ENCODE data around the gene ATP9B. TPM values are rescaled to one million over a fixed set of nuclear protein-coding genes. Genes with fewer than 3 reads are reported as not detected.
"Not testable (repeated sequence)": the region's sequence is repeated elsewhere in the genome, so short reads cannot be mapped to it uniquely, and the experiment has no call there.

ATP9B gene
- total RNA-seq, 1 donor from 2014 or later = 28.5 TPM

GRCh38 chr18:79136742-79137141, 67.5 kb downstream of the ATP9B start:
- DNase-seq (ENCODE audit: low spot score) = no peak

DNA sequence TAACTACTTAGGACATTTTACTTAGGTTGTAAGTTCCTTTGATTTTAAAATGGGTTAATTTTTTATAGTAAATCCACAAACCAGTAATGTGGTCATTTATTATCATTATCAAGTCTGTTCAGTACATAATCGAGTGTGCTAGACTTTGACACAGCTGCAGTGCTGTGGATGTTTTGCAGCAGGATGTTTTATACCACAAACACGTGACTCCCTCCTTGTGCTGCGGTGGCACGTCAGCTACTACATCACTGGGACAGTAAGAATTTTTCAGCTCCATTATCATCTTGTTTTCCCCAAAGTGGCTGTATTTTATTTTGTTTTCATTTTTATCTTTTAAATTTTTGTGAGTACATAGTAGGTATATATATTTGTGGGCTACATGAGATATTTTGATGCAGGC, 70.0 kb downstream of the ATP9B start:
- DNase-seq (ENCODE audit: low spot score) = no peak

DNA sequence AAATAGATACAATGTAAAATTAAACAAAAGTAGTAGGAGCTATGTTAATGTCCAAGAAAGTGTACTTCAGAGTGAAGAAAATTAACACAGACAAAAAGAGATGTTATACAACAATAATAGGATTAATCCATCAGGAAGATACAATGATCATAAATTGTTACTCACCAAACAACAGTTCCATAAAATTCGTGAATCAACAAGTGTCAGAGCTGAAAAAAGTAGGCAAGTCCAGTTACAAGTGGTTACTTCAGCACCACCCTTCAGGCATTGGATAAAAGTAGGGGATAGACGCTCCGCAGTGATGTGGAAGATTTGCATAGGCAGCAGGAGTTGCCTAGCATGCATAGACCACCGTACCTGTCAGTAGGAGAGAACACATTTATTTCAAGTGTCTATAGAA, 77.8 kb downstream of the ATP9B start:
- no peak for DNase-seq (ENCODE audit: low spot score)

DNA sequence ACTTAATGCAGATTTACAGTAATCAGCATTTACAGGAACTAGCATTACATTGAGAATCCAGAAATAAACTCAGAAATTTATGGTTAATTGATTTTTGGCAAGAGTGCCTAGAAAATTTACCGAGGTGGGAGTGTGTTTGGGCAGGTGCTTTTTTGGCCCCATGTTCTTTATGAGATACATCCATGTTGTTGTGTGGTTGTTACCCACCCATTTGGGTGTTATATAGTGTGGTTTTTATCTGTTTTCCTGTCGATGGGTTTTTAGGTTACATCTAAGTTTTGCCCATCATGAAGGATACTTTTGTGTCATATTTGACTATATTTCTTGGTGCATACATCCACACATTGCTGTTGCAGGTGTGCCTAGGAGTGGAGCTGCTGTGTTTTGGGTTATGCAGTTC, 82.0 kb downstream of the ATP9B start:
- no peak for DNase-seq (ENCODE audit: low spot score)

DNA sequence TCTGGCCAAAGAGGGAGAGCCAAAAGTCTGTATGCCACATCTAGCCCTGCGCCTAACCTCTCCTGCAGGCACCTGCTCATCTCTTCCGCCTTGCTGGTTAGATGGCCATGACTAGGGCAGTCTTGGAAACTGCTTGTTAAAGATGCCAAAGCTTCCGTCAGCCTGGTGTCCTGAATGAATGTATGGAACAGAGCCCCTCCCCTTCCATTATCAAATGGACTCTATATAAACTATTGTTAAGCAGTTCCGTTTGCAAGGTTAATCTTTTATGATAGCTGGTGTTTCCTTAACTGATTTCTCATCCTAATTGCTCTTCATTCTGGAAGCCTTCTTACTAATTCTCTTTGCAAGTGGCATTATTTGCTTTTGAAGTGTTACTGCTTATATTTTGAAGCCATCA, 87.1 kb downstream of the ATP9B start:
- no peak for DNase-seq (ENCODE audit: low spot score)

GRCh38 chr18:79164706-79165105, 95.5 kb downstream of the ATP9B start:
- DNase-seq (ENCODE audit: low spot score) = no peak

DNA sequence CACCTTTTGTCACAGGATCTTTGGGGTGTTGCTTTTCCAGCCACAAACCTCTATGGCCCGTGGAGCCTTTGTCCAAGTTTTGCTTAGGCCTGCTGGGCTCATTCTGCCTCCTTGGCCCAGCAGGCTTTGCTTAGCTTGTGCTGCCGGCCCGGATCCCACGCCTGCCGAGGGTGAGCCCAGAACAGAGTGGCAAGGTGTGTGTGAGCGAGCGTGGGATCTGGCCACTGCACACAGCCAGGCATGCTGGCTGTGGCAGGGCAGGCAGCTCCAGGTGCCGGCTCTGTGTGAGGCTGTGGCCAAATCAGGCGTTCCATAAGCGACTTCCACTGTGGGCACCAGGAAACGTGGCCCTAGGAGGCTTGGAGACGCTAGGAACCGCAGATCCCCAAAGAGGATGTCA, 97.5 kb downstream of the ATP9B start:
- DNase-seq (ENCODE audit: low spot score) = no peak

DNA sequence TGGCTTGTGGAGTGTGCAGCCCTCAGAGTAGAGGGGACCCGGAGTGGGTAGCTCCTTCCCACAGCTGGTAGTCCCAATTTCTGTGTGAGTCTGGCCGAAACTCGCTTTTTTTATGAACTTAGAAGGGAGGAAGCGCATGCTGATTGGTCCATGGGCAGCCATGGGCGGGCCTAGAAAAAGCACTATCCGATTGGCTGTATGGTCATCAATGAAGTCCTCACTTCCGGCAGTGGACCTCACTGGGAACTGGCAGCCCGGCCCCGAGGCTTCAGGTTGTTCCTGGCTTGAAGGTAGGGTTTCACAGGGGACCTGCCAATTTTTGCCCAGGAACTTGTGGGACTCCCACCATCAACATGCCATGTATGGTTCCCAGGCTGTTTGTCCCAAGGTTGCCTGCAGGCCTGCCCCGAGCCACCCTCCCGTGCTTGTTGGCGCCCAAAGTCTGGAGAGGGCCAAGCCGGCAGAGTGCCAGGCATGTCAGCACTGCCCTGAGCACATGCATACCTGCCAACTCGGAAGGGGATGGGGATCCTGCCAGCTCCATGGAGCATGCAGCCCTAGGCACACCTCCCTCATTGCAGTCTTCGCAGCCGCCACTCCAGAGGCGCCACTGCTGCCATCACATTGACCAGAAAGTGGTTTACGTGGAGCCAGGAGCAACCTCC, 98.5 kb downstream of the ATP9B start:
- DNase-seq (ENCODE audit: low spot score) = no peak

DNA sequence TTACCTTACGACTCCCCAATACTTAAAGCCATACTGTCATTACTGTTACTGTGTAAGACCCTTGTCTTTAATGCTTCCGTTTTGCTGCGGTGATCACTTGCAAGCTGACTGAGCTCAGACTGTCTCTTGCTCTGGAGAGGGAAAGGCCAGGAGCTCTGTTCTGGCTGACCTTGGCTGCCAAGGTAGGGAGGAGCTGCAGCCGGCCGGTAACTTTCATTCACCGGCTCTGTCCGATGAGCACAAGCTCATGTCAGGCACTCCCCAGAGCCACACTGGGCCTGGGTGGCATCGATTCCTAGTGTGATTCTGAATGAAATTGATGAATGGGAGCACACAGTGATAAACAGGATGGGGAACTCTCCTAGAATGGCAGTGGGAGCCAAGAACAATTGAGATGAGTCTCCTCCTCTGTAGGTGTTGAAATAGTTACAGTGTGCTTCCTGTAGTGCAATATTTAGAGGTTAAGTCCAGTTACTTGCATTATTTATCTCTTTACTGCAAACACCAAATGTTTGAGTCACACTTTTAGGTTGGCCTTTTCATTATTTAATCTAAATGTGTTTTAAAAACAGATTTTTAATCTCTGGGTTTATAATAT, 100.9 kb downstream of the ATP9B start:
- no peak for DNase-seq (ENCODE audit: low spot score)

DNA sequence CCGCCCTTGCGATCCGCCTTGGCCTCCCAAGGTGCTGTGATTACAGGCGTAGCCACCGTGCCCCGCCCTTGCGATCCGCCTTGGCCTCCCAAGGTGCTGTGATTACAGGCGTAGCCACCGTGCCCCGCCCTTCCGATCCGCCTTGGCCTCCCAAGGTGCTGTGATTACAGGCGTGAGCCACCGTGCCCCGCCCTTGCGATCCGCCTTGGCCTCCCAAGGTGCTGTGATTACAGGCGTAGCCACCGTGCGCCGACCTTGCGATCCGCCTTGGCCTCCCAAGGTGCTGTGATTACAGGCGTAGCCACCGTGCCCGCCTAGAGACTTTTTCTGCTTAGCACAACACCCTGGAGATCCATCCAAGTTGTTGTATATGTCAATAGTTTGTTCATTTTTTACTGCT, 103.1 kb downstream of the ATP9B start:
- DNase-seq (ENCODE audit: low spot score) = not testable (repeated sequence)

DNA sequence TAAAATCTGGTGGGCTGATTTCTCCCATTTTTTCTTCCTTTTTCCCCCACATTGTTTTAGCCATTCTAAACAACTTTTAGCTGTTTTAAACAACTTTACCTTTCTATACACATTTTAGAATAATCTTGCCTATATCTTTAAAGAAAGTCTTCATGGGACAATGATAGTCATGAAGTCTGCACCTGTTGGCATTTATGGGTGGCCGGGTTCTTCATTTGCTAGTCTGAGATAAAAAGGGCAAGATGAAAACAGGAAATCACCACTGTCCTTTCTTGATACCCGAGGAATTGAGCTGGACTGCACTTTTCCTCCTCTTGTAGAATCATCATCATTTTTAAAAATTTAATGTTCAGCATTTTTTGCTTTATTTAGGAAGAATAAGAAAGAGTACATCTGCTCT, 104.5 kb downstream of the ATP9B start:
- DNase-seq (ENCODE audit: low spot score) = no peak

- no peak for DNase-seq (ENCODE audit: low spot score)
These were observed 108.9 kb downstream of the ATP9B start for GRCh38 chr18:79178113-79178531.

DNA sequence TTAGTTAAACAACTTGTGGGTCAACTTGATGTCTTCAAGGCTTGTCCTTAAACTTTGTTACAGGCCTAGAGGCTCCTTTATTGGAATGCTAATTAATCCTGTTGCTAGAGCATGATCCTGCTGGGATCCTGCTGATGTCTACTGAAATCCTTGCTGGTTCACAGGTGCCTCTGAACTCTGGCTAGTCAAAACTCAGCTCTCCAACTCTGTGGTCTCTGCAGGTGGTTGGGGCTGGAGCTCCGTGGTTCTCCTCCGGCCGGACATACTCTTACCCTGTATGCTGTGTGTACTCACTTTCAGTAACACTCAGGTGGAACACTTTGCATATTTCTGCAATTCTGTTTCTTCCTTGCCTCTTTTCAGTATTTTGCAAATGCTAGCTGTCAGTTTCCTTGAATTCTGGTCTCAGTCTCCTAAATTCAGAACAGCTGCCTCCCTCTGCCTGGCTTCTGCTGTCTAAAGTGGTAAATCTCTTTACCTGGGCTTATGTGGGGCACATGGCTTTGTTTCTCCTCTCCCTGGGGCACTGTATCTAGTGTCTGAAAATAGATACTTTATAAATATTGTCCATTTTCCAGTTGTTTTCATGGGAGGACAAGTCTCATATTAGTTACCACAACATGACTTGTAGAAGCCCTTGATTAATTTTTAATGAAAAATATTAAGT, 113.0 kb downstream of the ATP9B start:
- no peak for DNase-seq (ENCODE audit: low spot score)

DNA sequence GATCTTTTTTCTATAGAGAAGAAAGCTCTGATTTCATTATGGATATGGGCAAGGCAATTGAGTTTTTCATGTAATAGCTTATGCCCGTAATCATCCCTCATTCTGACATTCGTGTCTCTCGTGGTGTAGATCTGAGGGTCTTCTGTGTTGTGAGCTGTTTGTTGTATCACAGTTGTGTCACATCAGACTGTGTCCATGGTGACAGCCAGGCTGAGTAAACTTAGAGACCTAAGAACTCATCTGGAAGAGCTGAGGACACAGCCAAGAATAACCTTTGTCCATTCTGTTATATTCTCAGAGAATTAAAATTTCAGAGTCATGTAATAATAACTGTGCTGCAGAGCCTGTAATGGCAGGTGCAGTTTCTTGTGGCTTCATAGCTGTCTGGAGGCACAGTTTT, 116.5 kb downstream of the ATP9B start:
- DNase-seq (ENCODE audit: low spot score) = no peak

GRCh38 chr18:79186649-79187048, 117.5 kb downstream of the ATP9B start:
- no peak for DNase-seq (ENCODE audit: low spot score)

- DNase-seq (ENCODE audit: low spot score) = no peak
These were observed 118.5 kb downstream of the ATP9B start for GRCh38 chr18:79187532-79188277.

- DNase-seq (ENCODE audit: low spot score) = no peak
These were observed 122.2 kb downstream of the ATP9B start for GRCh38 chr18:79191418-79191817.

- no peak for DNase-seq (ENCODE audit: low spot score)
These were observed 122.8 kb downstream of the ATP9B start for GRCh38 chr18:79191956-79192355.

DNA sequence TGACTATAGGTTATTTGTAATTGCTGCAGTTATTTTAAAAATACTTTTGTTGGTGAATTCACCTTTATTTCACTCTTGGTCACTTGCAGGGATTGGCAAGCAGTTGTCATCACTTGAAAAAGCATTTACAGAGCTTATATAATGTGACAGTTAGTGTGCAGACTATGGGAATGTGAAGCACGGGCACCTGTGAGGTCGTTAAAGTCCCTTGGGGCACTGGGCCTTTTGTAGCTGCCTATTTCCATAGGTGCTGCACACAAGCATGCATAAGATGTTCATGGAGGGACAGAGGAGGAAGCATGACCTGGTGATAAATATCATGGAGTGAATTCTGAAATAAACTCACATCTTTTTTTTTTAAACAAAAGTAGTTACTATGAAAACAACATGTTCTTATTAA, 124.6 kb downstream of the ATP9B start:
- no peak for DNase-seq (ENCODE audit: low spot score)

GRCh38 chr18:79195716-79196683, 126.8 kb downstream of the ATP9B start:
- DNase-seq (ENCODE audit: low spot score) = no peak

DNA sequence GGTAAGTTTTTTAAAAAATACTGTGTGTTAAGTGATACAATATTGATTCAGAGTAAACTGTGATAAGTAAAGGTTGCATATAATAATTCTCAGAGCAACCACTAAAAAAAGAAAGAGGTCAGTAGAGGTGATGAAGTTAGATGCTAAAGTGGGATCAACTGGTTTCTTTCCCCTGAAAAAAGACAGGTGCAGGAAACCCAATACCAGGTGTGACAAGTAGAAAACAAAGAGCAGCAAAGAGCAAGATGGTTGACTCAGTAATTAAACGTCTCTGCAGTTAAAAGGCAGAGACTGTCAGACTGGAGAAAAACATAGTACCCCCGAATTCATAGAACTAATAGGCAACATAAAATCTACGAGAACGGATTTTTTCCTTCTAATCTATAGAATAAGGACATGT, 128.3 kb downstream of the ATP9B start:
- DNase-seq (ENCODE audit: low spot score) = no peak

Measured in mucosa of gallbladder (tissue), 1 donor.